HG03342 (cell line): Measurements from ENCODE around the gene HNRNPA3.
"Not testable (repeated sequence)": the region's sequence is repeated elsewhere in the genome, so short reads cannot be mapped to it uniquely, and the experiment has no call there.

ENCODE experiments used
- ATAC-seq: cut with Tn5 transposase; IDR thresholded peaks from one replicate; pipeline ENCODE4 v1.9.1; 2021; ENCODE audit warnings: mild to moderate bottlenecking, moderate library complexity; ENCODE audit not compliant: unreplicated experiment

Gene HNRNPA3

GRCh38 chr2:177232098-177232704, 19.6 kb downstream of the HNRNPA3 start:
- no peak for ATAC-seq

GRCh38 chr2:177234267-177234666, 21.7 kb downstream of the HNRNPA3 start:
- no peak for ATAC-seq

- ATAC-seq: no peak
These were observed 23.4 kb downstream of the HNRNPA3 start for GRCh38 chr2:177235855-177236437.

- ATAC-seq: no peak
These were observed 25.3 kb downstream of the HNRNPA3 start for GRCh38 chr2:177237932-177238331.

- no peak for ATAC-seq
These were observed 26.5 kb downstream of the HNRNPA3 start for GRCh38 chr2:177239053-177239452.

GRCh38 chr2:177239932-177240630, 27.5 kb downstream of the HNRNPA3 start:
- peak; percentile 62 for ATAC-seq

- no peak for ATAC-seq
These were observed 29.1 kb downstream of the HNRNPA3 start for GRCh38 chr2:177241711-177242120.

- no peak for ATAC-seq
These were observed 29.8 kb downstream of the HNRNPA3 start for GRCh38 chr2:177242121-177242987.

- no peak for ATAC-seq
These were observed 30.5 kb downstream of the HNRNPA3 start for GRCh38 chr2:177243073-177243472.

GRCh38 chr2:177243476-177243875, 30.9 kb downstream of the HNRNPA3 start:
- ATAC-seq: no peak

GRCh38 chr2:177244244-177244771, 31.7 kb downstream of the HNRNPA3 start:
- ATAC-seq: no peak

- no peak for ATAC-seq
These were observed 32.4 kb downstream of the HNRNPA3 start for GRCh38 chr2:177245010-177245422.

GRCh38 chr2:177246000-177246399, 33.4 kb downstream of the HNRNPA3 start:
- no peak for ATAC-seq

GRCh38 chr2:177246523-177247030, 34.0 kb downstream of the HNRNPA3 start:
- ATAC-seq: not testable (repeated sequence)

GRCh38 chr2:177247693-177248262, 35.2 kb downstream of the HNRNPA3 start:
- no peak for ATAC-seq

GRCh38 chr2:177249038-177249437, 36.4 kb downstream of the HNRNPA3 start:
- ATAC-seq: no peak

- no peak for ATAC-seq
These were observed 37.9 kb downstream of the HNRNPA3 start for GRCh38 chr2:177250461-177250860.

- ATAC-seq: no peak
These were observed 38.6 kb downstream of the HNRNPA3 start for GRCh38 chr2:177251165-177251542.

- no peak for ATAC-seq
These were observed 40.4 kb downstream of the HNRNPA3 start for GRCh38 chr2:177252808-177253531.

GRCh38 chr2:177253704-177254103, 41.1 kb downstream of the HNRNPA3 start:
- no peak for ATAC-seq
